Tibial artery (tissue), 4 donors: Measurements from ENCODE around the gene ATRNL1.
A peak's percentile ranks its signal among the peaks of the same experiment; 100 is the strongest.

ENCODE experiments used
- DNase-seq, 2 donors: peaks; one replicate each; pipeline ENCODE4 v3.0.0-alpha.2; 2019
- H3K27ac ChIP-seq, 2 donors: fragments of 200-600 bp; sonication (generic) in 1 of 2; 1 replicate in 1 of 2; 2 replicates in 1 of 2; pipeline ENCODE4 v1.5.1; 2018 to 2019; ENCODE audit warnings: mild to moderate bottlenecking in 1 of 2
- H3K27me3 ChIP-seq, 2 donors: fragments of 200-600 bp; sonication (generic) in 1 of 2; one replicate each; pipeline versions ENCODE4 v1.5.1 to v1.6.0; 2016 to 2019
- H3K36me3 ChIP-seq, 3 donors: fragments of 200-600 bp; sonication (generic) in 2 of 3; one replicate each; pipeline ENCODE4 v1.5.1; 2016 to 2019; ENCODE audit warnings: mild to moderate bottlenecking in 2 of 3
- H3K4me1 ChIP-seq, 4 donors: fragments of 200-600 bp; sonication (generic) in 2 of 4; 1 replicate in 3 of 4; 2 replicates in 1 of 4; pipeline ENCODE4 v1.5.1; 2016 to 2019
- H3K4me3 ChIP-seq, 2 donors: fragments of 200-600 bp; sonication (generic) in 1 of 2; 1 replicate in 1 of 2; 2 replicates in 1 of 2; pipeline ENCODE4 v1.5.1; 2018 to 2019; ENCODE audit warnings: mild to moderate bottlenecking in 2 of 2
- H3K9me3 ChIP-seq, 3 donors: fragments of 200-600 bp; sonication (generic) in 1 of 3; one replicate each; pipeline ENCODE4 v1.5.1; 2016 to 2019
- CTCF ChIP-seq, 2 experiments: fragments of 200-600 bp in 1 of 2; fragments of 450-650 bp in 1 of 2; IDR thresholded peaks; one replicate each; pipeline ENCODE4 v1.5.1; 2017 to 2019; ENCODE audit warnings: antibody characterized with exemption in 2 of 2, mild to moderate bottlenecking in 1 of 2, moderate library complexity in 1 of 2
- intact Hi-C: fragments of 100-400 bp; cut with DNase I; formaldehyde crosslinking; loops from one replicate; pipeline ENCODE4 v1.15.0; 2023; ENCODE audit warnings: low total_unique reads

ATRNL1 gene

GRCh38 chr10:115141254-115141653 is 48.1 kb downstream of the ATRNL1 start:
- intact Hi-C loops = no loop called here
- DNase-seq = no peak
- no peaks in the 10 kb centered on the region for H3K9me3 ChIP-seq
- no peaks in the 10 kb centered on the region for H3K27me3 ChIP-seq
- TF ChIP-seq CTCF (IDR thresholded peaks at IDR 0.05) = no peak
- H3K36me3 ChIP-seq = no peaks in the 10 kb centered on the region
- no peak overlapping the region for H3K4me3 ChIP-seq
- no peak overlapping the region for H3K27ac ChIP-seq
- no peaks in the 10 kb centered on the region for H3K4me1 ChIP-seq

GRCh38 chr10:115157357-115157756 is 64.2 kb downstream of the ATRNL1 start:
- H3K27ac ChIP-seq = no peak overlapping the region
- no peaks in the 10 kb centered on the region for H3K27me3 ChIP-seq
- TF ChIP-seq CTCF (IDR thresholded peaks at IDR 0.05) = no peak
- no peaks in the 10 kb centered on the region for H3K4me1 ChIP-seq
- H3K9me3 ChIP-seq = no peaks in the 10 kb centered on the region
- H3K4me3 ChIP-seq = no peak overlapping the region
- intact Hi-C loops = no loop called here
- H3K36me3 ChIP-seq = no peaks in the 10 kb centered on the region
- no peak for DNase-seq

- no peak overlapping the region for H3K27ac ChIP-seq
Measured at GRCh38 chr10:115163129-115163528, 70.0 kb downstream of the ATRNL1 start.

GRCh38 chr10:115164220-115164619 is 71.1 kb downstream of the ATRNL1 start:
- no peaks in the 10 kb centered on the region for H3K36me3 ChIP-seq
- no peak overlapping the region for H3K4me3 ChIP-seq
- intact Hi-C loops = no loop called here
- no peak for DNase-seq
- no peak overlapping the region for H3K27ac ChIP-seq
- no peaks in the 10 kb centered on the region for H3K9me3 ChIP-seq
- H3K27me3 ChIP-seq = no peaks in the 10 kb centered on the region
- H3K4me1 ChIP-seq = no peaks in the 10 kb centered on the region
- no peak for TF ChIP-seq CTCF (IDR thresholded peaks at IDR 0.05)

More at GRCh38 chr10:115163129-115163528, 70.0 kb downstream of the ATRNL1 start:
- no peaks in the 10 kb centered on the region for H3K36me3 ChIP-seq
- no peak overlapping the region for H3K4me3 ChIP-seq
- DNase-seq = no peak
- no peak for TF ChIP-seq CTCF (IDR thresholded peaks at IDR 0.05)
- H3K4me1 ChIP-seq = no peaks in the 10 kb centered on the region
- no peaks in the 10 kb centered on the region for H3K27me3 ChIP-seq
- intact Hi-C loops = no loop called here
- H3K9me3 ChIP-seq = no peaks in the 10 kb centered on the region

- no peak overlapping the region for H3K4me3 ChIP-seq
- no peaks in the 10 kb centered on the region for H3K27me3 ChIP-seq
- no peak overlapping the region for H3K27ac ChIP-seq
- no peak for TF ChIP-seq CTCF (IDR thresholded peaks at IDR 0.05)
- H3K36me3 ChIP-seq = no peaks in the 10 kb centered on the region
- DNase-seq = no peak
- no peaks in the 10 kb centered on the region for H3K4me1 ChIP-seq
- no peaks in the 10 kb centered on the region for H3K9me3 ChIP-seq
- intact Hi-C loops = no loop called here
Measured at GRCh38 chr10:115167751-115168150, 74.6 kb downstream of the ATRNL1 start.

GRCh38 chr10:115171392-115171960 is 78.3 kb downstream of the ATRNL1 start:
- no peak for DNase-seq
- peak in 1 of 2 experiments; percentile 24 for TF ChIP-seq CTCF (IDR thresholded peaks at IDR 0.05)
- Histone ChIP-seq H3K4me1 (no peaks in the 10 kb centered on the region), H3K27ac (no peak overlapping the region), H3K27me3 (no peaks in the 10 kb centered on the region), H3K36me3 (no peaks in the 10 kb centered on the region), H3K9me3 (no peaks in the 10 kb centered on the region), H3K4me3 (no peak overlapping the region)
- intact Hi-C loops = no loop called here
